Activated CD4-positive, alpha-beta T cell treated with anti-CD3 and anti-CD28 coated beads, Interleukin-2, amount 50 U/mL, for 16 hours (primary cell): Measurements from ENCODE around the gene OMP.
"Not testable (repeated sequence)": the region's sequence is repeated elsewhere in the genome, so short reads cannot be mapped to it uniquely, and the experiment has no call there.

Source experiments
- DNase-seq: peaks from one replicate; pipeline ENCODE4 v3.0.0-alpha.2; 2020

The OMP gene, protein sequence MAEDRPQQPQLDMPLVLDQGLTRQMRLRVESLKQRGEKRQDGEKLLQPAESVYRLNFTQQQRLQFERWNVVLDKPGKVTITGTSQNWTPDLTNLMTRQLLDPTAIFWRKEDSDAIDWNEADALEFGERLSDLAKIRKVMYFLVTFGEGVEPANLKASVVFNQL

DNA sequence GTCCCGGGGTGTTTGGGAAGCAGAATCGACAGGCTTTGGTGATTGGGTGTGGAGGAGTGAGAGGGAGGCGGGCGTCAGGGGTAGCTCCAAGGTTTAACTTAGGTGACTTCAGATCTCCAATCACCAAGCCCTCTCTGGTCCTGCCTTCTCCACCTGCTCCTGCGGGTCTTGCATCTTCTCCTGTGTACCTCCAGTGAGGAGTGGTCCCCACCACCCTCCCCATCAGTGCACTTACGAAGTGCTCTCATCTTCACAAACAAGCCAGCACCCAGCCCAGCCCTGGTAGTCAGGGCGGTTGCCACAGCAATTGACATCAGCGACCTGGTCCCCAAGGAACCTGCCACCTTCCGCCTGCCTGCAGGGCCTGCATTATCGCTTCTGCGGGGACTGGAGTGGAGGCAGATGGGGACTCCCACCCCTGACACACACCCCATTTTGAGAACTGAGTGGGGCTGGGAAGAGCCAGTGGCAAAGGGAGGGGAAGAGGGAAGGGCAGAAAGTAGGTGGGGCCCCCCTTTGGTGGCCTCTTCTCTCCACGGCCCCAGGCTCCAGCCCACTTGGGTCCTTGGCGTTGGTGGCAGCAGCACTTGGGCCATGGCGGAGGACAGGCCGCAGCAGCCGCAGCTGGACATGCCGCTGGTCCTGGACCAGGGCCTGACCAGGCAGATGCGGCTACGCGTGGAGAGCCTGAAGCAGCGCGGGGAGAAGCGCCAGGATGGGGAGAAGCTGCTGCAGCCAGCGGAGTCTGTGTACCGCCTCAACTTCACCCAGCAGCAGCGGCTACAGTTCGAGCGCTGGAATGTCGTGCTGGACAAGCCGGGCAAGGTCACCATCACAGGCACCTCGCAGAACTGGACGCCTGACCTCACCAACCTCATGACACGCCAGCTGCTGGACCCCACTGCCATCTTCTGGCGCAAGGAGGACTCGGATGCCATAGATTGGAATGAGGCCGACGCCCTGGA, at the start of gene OMP:
Gene OMP, plus strand, starts transcription at position 595 of the 965 bp plus-strand sequence. Its CDS starts 0 bp downstream, at position 595.
- no peak for DNase-seq

DNA sequence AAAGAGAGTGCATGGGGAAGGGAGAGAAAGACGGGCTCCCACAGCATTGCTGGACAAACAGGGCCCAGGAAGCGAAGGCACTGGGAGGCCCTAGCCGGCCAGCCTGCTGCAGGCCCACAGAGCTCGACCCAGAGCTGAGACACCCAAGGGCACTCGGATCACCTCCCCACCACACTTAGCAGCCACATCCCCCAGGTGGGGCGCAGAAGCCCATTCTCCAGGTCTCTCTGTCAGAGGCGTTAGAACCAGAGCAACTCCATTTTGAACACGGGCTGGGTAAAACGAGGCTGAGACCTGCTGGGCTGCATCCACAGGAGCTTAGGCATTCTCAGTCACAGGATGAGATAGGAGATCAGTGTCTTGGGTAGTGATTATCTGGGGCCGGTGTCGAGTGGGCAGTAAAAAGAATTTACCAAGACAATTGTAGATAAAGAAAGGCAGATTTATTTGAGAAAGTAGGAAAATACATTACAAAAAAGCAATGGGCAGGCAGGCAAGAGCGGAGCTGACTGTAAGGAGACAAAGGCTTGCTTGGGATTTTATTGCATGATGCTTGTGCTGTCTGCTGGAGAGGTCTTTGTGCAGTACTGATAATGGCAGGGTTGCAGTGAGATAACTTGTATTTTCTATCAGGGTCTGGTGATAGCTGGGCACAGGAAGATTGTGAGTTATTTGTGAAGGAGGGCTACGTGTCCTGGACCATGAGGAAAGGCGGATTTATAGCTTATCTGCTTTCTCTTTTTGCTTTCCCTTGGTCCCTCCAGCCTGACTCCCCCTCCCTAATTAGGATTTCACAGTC, 49.2 kb upstream of the OMP start:
- DNase-seq: no peak

DNA sequence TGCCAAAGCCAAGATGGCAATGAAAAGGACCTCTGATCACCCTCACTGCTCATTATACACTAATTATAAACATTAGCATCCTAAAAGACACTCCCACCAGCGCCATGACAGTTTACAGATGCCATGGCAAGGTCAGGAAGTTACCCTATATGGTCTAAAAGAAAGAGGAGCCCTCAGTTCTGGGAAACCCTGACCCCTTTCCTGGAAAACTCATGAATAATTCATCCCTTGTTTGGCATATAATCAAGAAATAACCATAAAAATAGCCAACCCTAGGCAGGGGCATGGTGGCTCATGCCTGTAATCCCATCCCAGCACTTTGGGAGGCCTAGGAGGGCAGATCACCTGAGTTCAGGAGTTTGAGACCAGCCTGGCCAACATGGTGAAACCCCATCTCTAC, 48.6 kb upstream of the OMP start:
- no peak for DNase-seq

DNA sequence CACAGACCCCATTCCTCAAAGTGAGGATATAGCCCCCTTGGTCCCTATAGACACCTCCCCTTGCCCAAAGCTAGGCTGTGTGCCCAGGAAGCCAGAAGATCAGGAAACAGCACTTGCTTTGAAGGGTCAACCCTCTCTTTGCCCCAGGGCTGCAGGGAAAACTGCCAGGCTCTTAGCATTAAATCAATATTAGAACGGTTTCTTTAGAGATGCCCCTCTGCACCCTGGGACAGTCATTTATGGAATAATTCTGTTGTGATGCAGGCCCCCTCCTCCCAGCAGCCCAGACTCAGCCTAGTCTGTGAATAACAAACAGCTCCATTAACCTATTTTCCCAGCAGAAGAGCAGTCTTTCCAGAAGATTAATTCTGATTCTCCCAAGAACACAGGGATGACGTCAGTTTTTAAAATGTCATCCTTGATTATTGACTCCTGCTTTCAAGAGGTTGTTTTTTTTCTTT, 47.5 kb upstream of the OMP start:
- DNase-seq: no peak

DNA sequence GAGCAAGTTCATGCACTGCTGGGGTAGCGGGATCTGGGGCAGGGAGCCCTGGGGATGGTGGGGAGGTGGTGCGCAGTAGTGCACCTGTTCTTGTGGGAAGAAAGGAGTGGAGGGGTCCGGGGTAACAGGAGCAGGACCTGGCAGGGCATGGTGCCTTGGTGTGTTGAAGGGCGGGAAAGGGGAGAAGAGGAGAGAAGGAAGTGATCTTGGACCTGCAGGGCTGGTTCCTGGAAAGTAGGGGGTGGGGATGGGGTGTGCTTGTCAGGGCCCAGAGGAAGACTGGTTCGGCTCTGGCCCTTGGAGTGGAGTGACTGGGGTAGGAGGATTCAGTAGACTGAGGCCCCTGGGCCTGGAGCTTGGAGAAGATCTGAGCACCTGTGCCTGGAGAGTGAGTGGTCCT, 46.7 kb upstream of the OMP start:
- DNase-seq: no peak

DNA sequence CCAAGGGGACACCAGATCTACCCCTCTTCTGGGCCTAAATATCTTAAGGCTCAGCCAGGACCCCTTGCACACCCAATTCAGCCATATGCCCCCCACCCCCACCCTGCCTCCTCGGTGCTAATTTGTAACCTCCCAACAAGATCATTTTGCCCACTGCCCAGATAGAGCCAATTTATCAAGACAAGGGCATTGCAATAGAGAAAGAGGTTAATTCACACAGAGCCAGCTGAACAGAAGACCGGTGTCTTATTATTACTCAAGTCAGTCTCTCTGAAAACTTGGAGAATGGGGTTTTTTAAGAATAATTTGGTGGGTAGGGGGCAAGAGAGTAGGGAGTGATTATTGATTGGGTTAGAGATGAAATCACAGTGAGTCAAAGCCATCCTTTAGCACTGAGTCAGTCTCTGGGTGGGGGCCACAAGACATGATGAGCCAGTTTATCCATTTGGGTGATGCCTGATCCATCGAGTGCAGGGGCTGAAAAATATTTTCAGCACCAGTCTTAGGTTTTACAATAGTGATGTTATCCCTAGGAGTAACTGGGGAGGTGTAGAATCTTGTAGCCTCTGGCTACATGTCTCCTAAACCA, 45.7 kb upstream of the OMP start:
- no peak for DNase-seq

DNA sequence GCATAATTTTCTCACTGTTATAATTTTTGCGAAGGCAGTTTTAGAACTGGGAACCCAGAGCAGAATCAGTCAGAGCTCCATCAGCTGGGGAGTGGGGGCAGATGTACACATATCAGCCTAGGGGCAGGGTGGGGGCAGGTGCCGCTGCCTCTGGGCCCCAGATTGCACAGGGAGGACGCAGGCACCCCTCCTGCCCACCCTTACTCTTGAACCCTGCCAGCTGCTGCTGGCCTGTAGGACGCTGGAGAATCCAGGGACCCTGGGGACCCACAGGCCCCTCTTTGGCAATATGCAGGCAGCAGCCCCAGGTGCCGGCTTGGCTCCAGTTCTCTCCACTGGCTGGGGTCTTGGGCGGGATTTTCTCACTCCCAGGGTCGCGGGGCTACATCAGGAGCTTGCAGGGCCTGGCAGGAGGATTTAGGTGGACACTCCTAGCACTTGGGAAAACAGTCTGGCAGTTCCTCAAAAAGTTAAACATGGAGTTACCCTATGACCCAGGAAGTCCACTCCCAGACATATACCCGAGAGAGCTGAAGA, 44.6 kb upstream of the OMP start:
- no peak for DNase-seq

DNA sequence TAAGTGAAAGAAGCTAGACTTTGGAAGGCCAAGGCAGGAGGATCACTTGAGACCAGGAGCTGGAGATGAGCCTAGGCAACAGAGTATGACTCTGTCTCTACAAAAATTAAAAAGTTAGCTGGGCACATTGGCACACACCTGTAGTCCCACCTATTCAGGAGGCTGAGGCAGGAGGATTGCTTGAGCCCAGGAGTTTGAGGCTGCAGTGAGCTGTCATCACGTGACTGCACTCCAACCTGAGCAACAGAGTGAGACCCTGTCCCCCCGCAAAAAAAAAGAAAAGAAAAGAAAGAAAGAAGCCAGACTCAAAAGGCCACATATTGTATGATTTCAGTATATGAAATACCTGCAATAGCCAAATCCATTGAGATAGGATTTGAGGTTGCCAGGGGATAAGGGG, 43.7 kb upstream of the OMP start:
- no peak for DNase-seq

DNA sequence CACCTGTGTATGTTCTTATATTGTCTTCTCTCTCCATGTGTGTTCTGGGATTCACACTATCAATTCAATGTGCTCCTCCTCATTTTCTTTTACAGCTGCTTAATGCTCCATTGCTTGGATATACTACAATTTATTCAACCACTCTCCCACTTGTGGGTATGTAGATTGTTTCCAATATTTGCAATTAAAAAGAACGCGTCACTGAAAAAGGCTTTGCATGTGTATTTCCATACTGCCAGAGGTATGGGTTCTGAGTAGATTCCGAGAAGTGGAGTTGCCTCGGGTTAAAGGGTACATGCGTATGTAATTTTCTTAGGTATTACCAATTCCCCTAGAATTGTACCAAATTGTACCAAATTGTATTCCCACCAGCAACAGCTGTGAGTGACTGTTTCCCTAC, 42.8 kb upstream of the OMP start:
- DNase-seq: no peak

DNA sequence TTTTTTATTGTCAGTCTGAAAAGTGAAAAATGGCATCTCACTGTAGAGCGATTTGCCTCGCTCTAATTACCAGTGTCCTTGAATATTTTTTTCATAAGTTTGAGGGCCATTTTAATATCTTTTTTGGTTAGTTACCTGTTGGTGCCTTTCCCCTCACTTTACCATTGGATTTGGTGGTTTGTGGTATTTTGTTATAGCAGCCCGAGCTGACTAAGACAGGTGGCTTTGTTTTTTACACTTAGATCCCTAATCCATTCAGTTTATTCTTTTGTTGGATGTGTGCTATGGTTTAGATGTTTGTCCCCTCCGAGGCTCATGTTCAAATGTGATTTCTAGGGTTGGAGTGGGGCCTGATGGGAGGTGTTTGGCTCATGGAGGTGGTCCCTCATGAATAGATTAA, 42.4 kb upstream of the OMP start:
- no peak for DNase-seq

DNA sequence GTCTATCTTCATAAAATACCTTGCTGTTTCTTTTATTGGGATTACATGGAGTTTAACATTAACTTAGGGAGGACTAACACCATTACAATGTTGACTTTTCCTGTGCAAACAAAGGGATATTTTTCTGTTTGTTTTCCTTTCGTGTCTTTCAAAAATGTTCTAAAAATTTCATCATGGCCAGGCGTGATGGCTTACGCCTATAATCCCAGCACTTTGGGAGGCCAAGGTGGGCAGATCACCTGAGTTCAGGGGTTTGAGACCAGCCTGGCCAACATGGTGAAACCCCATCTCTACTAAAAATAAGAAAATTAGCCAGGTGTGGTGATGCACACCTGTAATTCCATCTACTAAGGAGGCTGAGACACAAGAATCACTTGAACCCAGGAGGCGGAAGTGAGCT, 41.4 kb upstream of the OMP start:
- DNase-seq: not testable (repeated sequence)

DNA sequence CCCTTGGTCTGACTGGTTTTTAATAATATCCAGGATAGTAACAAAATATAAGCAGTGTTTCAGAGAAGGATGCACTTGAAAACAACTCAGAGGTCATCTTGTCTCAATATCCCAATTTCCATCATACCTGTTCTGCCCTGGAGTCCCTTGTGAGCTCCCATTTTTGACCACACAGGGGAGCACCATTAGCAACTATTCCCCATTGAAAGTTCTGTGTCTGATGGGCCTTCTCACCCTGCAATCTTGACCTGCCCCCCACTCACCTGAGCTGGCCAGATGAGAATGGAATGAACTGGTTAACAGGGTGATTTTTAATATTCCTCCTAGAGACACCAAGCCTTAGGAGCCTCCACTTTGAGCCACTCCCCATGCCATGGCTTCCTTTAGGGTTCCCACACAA, 39.7 kb upstream of the OMP start:
- DNase-seq: no peak

DNA sequence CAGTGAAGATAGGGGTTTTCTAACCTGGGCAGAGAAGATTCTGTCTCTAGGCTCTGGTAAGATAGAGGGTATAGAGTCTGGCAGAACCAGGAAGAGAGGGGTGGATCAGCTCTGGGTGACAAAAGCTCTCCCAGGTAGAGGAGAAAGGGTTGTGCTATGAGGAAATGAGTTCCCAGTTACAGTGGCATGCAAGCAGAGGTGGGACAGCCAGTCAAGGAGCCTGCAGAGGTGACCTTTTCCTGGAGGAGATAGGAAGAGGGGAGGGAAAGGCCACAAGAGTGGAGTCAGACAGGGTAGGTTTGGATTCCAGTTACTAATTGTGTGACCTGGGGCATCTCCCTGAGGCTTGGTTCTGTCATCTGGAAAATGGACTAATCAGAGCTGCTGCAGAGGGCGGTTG, 39.2 kb upstream of the OMP start:
- no peak for DNase-seq

DNA sequence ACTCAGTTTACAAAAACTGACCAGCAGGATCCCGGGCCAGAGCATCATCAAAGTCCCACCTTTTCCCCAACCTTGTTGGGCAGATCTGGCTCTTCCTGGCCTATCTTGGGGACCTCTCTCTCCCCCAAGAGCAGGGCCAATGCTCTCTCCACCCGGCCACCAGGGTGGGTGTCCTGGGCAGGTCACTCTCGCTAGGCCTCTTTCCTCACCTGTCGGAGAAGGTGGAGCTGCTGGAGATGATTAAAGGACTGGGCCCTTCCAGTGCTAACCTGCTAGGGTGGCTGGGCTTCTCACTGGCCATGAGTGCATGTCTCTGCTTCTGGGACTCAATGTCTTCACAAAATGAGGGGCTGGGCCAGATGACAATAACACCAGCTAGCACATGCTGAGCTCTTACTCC, 38.8 kb upstream of the OMP start:
- DNase-seq: no peak

DNA sequence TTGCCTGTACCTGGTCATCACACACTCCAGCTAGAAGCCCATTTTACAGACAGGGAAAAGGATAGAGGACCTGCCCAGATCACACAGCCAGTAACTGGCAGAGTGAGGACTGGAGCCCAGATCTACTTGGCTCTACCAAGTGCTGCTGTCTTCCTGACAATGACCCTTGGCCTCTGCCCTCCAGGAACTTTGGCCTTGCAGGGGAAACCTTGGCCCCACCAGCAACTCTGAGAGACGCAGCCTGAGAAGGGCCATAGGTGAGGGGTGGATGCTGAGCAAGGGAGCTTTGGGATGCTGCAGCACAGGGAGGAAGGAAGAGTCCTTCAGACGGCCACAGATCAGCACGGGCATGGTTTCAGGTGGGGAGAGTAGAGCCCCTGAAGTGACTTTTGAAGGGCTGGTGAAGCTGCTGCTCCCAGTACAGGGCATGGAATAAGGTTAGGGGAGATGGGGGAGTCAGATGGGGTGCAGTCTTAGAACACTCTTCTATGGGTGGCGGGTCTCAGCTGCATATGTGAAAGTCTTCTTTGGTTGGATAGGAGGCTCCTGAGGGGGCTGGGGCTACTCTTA, 37.9 kb upstream of the OMP start:
- DNase-seq: no peak

DNA sequence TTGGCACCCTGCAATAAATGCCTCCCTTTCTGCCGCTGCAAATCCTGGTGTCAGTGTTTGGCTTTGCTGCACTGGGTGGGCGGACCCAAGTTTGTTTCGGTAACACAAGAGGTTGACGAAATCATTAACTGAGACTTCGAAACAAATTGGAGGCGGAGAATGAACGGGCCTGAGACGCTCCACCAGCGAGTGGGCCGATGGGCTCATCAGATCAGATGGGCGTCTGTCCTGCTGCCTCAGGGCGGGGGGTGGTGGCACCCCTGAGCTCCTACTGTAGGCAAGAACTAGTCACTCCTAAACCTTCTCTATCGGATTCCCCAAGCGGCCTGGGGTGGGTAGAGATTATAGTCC, 36.8 kb upstream of the OMP start:
- no peak for DNase-seq

DNA sequence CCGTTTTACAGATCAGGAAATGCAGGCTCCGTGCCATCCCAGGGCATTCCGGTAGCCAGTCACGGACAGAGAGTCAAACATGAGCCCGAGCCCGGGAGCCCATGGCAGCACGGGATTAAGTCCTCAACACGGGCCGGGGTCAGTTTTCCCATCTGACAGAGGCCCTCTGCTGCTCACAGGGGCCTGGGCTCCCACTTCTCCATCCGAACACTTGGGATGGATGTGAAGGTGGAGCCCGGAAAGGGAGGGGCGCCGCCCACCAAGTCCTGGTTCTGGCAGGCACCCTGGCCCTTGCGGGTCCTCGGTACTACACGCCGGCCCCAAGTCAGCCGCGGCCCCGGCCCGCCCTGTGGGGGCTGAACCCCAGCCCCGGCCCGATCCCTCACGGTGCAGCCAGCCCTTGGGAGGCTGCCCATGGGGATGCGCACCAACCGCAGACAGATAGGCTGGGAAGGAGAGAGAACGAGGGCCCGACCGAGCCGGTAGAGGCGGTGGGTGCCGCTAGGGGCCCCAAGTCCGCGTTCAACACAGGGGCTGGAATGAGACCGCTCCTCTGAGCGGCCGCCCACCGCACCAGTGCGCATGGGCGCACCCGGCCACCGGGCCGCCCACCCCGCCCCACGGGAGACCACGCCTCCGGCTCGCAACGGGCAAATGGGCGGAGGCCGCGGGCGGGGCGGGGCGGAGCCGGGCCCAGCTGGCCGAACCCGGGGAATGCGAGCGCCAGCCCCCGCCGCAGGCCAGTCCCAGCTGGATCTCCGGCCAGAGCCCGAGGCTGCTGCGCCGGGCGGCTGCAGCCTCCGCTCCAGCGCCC, 36.2 kb upstream of the OMP start, which contains the start of gene CAPN5:
Gene CAPN5, plus strand, starts transcription at position 743 of the 814 bp plus-strand sequence. CDS start 17,916 bp downstream, outside the sequence.
- peak; percentile 82 for DNase-seq

DNA sequence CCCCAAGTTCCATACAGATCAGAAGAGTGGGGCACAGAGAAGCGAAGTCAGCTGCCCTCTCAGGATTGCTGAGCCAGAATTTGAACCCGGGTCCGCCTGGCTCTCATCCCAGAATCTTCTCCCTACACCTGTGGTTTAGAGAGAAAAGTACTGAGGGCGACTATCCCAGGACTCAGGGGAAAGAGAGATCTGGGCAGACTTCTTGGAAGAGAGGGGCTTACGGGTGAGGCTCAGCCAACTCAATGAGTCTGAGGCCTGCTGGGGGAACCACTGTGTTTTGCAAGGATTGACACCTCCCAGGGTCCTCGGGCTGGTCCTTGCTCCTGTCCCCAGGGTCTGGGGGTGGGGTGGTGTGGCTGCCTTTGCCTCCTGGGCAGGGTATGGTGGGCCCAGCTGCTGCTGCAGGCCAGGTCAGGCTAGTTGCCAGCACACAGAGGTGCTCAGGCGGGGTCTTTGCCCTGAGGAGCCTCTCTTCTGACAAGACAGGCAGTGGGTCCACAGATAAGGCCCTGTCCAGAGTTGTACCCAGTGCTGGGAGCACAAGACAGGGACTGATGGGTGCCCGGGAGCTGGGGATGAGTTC, 34.7 kb upstream of the OMP start:
- DNase-seq: no peak

DNA sequence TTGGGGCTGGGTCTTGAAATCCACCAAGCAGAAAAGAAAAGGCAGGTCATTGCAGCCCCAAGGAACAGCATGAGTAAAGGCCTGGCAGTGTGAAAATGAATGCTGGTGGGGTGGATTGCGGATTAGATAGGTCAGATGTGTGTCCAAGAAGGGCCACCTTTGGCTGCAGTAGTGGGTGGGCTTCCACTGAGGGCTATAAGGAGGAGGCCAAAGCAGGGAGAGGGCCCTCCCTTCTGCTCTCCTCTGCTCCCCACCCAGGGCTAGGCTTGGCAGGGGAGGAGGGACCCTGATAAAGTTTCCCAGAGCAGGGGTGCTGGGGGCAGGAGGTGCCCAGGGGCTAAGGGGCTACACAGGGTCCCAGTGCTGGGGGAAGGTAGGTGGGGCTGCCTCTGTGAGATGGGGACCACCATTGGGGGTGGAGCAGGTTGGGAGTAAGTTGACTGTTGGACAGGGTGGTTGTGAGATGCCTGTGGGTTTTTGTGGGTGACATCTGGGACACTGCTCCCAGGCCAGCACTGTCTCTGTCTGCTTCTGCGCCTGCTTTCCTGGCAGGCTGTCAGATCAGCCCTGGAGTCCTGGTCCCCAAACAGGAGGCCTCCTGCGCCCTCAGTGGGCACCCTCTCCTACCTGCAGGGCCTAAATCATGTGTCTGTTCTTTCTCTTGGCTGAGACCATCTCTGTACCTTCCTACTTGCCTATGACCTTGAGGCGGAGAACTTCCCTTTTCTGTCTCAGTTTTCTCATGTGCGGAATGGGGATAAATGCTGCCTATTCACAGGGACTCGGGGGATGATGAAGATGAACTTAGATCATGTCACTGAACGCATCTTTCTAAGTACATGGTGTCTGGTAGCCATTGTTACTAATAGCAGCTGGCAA, 33.9 kb upstream of the OMP start:
- DNase-seq: no peak

DNA sequence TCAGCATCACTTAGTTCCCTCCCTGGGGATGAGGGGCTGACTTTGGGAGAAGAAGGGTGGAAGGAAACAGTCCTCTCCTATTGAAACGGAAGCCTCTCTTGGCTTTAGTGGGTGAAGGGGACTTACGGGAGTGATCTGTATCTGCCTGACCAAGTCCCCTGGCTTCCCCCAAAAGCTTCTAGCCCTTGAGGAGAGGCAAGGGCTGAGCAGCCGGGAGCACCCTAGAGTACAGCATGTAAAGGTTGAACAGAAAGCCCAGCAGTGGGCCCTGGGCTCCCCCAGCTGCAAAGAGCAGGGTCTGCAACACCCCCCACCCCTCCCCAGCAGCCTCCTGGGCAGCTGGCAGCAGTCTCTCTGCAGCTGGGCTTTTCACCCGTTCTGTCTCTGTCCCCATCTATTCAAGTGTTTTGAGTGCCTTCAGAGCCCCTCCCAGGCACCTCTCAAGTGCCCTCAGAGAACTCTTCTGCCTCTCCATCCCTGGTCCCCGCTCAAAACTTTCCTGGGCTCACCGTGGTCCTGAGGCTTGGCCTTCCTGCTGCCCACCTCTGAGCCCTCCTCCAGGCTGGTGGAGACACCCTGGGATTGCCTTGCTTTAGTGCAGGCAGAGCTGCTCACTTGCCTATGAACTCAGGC, 33.2 kb upstream of the OMP start:
- no peak for DNase-seq
